Measurements from ENCODE around the gene SYT1. TPM values are rescaled to one million over a fixed set of nuclear protein-coding genes. Genes with fewer than 3 reads are reported as not detected.

Gene SYT1
- total and polyA plus RNA-seq, 10 donors: 0.56 to 7.3 (median 2.6) TPM

DNA sequence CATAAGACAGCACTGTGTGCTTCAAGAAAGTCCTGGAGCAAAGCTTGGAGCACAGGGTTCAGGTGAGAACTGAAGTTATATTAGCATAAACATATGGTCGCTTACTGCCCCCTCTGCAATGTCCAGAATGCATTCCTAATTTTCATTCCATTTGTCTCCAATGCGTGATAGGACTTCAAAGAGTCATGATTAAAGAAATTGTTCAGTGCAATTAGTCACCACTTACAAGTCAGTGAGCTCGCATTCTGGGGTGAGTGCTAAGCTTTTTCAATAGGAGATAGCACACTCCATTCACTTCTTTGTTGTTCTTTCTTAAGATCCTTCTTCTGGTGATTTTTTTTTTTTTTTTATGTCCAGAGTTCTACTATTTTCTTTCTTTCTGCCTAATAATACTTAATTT is 398.4 kb downstream of the SYT1 start:
- 67 to 86% (median 80%) methylated on average over 3 of the region's 3 CpGs for WGBS, 5 donors
- H3K27me3 ChIP-seq (replicated peaks in 1 of 7): no peaks in the 10 kb centered on the region
- H3K27ac ChIP-seq: no peak overlapping the region
- no peaks in the 10 kb centered on the region for H3K36me3 ChIP-seq
- DNase-seq: no peak
- H3K4me3 ChIP-seq: no peak overlapping the region
- H3K4me1 ChIP-seq: no peaks in the 10 kb centered on the region
- intact Hi-C loops (cut with DNase I; ENCODE audit: low total_unique reads): no loop called here
- no peaks in the 10 kb centered on the region for H3K9me3 ChIP-seq
- TF ChIP-seq POLR2A (IDR thresholded peaks at IDR 0.05) (no peak), CTCF (IDR thresholded peaks at IDR 0.05 in 8 of 11, conservative IDR thresholded peaks at IDR 0.05 in 3 of 11) (no peak), POLR2AphosphoS5 (IDR thresholded peaks at IDR 0.05) (no peak)

- intact Hi-C loops (cut with DNase I; ENCODE audit: low total_unique reads): no loop called here
- Histone ChIP-seq H3K27ac (no peak overlapping the region), H3K27me3 (replicated peaks in 1 of 7) (no peaks in the 10 kb centered on the region), H3K4me1 (no peaks in the 10 kb centered on the region), H3K36me3 (no peaks in the 10 kb centered on the region), H3K4me3 (no peak overlapping the region), H3K9me3 (no peaks in the 10 kb centered on the region)
- WGBS, 5 donors: 35 to 42% (median 39%) methylated on average over 4 of the region's 4 CpGs
- no peak for DNase-seq
- TF ChIP-seq POLR2AphosphoS5 (IDR thresholded peaks at IDR 0.05) (no peak), POLR2A (IDR thresholded peaks at IDR 0.05) (no peak), CTCF (IDR thresholded peaks at IDR 0.05 in 8 of 11, conservative IDR thresholded peaks at IDR 0.05 in 3 of 11) (no peak)
These were observed 402.0 kb downstream of the SYT1 start for GRCh38 chr12:79266343-79267144.

DNA sequence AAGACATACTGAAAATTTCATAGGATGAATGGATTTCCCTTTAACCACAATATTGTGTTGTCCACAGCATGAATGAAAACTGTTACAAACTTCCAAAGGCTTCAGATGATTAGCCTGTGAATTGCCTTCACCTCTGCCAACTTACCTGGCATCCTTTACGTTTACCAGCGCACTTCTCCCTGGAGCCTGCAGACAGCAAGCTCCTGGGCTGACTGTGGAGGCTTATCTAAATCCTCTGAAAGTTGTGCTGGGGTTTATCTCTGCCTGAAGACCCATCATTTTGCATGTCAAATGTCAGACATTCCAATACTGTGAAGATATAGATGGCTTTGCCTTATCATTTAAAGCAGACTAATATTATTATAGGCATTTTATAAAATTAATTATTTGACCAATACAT is 403.0 kb downstream of the SYT1 start:
- Histone ChIP-seq H3K36me3 (no peaks in the 10 kb centered on the region), H3K9me3 (no peaks in the 10 kb centered on the region), H3K4me1 (no peaks in the 10 kb centered on the region), H3K4me3 (no peak overlapping the region), H3K27me3 (replicated peaks in 1 of 7) (no peaks in the 10 kb centered on the region), H3K27ac (no peak overlapping the region)
- no peak for DNase-seq
- no peak for TF ChIP-seq POLR2A (IDR thresholded peaks at IDR 0.05)
- no peak for TF ChIP-seq CTCF (IDR thresholded peaks at IDR 0.05 in 8 of 11, conservative IDR thresholded peaks at IDR 0.05 in 3 of 11)
- TF ChIP-seq POLR2AphosphoS5 (IDR thresholded peaks at IDR 0.05): no peak
- WGBS, 5 donors: 73 to 83% (median 79%) methylated on average over 2 of the region's 2 CpGs
- intact Hi-C loops (cut with DNase I; ENCODE audit: low total_unique reads): no loop called here

DNA sequence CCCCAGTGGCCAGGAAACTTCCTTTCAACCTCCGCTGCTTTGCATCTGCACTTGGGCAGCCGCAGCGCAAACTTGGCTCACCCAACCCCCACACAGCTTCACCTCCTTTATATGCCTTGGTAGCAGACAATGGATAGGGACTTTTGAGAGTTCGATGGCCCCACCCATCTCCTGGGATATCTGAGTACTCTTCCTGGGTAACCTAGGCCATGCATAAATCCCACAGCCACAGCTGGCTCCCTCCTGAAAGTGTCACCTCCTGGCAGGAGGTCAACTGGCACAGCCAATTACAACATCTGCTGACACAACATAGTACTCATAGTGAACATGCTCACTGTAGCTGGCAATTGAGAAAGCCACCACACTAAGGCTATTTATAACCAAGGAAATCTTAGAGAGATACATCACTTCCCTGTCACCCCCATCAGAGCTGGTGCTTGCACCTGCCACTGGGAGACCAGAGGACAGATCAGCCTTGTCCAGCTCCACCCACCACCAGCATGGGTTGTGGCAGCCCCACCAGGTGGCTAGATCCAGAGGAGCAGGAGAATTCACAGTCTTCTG is 410.0 kb downstream of the SYT1 start:
- no peak for DNase-seq
- 77 to 93% (median 91%) methylated on average over 4 of the region's 4 CpGs for WGBS, 5 donors
- H3K27ac ChIP-seq: no peak overlapping the region
- no peak overlapping the region for H3K4me3 ChIP-seq
- TF ChIP-seq CTCF (IDR thresholded peaks at IDR 0.05 in 8 of 11, conservative IDR thresholded peaks at IDR 0.05 in 3 of 11) (no peak), POLR2AphosphoS5 (IDR thresholded peaks at IDR 0.05) (no peak), POLR2A (IDR thresholded peaks at IDR 0.05) (no peak)
- H3K9me3 ChIP-seq: peaks cover 0 to 21% (median 4%) of the 10 kb centered on the region in 8 donors
- H3K27me3 ChIP-seq (replicated peaks in 1 of 7): no peaks in the 10 kb centered on the region
- H3K36me3 ChIP-seq: no peaks in the 10 kb centered on the region
- intact Hi-C loops (cut with DNase I; ENCODE audit: low total_unique reads): no loop called here
- H3K4me1 ChIP-seq: no peaks in the 10 kb centered on the region
